Panc1 (cell line): ENCODE data around the gene FBXL17. TPM values are rescaled to one million over a fixed set of nuclear protein-coding genes. Genes with fewer than 3 reads are reported as not detected.

Source experiments
- ATAC-seq: fragments of 200-7000 bp; cut with Tn5 transposase; 2 replicates; pipeline ENCODE4 v1.9.1; 2020; ENCODE audit warnings: mild to moderate bottlenecking, moderate library complexity
- BruUV-seq: library from RNA; stranded (reverse); fragments of 400-500 nt; replicated peaks from 2 replicates; lab custom pipeline; 2021; lab: Mats Ljungman, UMichigan
- CTCF ChIA-PET: fragments of 300-600 bp; sonication (Branson Sonifier 250); formaldehyde crosslinking; loops from one replicate; lab custom pipeline; 2022; ENCODE audit warnings: antibody characterized with exemption; lab: Charles Lee
- POLR2A ChIA-PET: fragments of 300-600 bp; sonication (Branson Sonifier 250); formaldehyde crosslinking; loops from one replicate; lab custom pipeline; 2022; ENCODE audit warnings: antibody characterized with exemption; lab: Charles Lee
- DNase-seq: peaks from one replicate; pipeline ENCODE4 v3.0.0-alpha.2; 2010; ENCODE audit warnings: low read depth, low spot score
- H3K27ac ChIP-seq: 2 replicates; pipeline ENCODE4 v1.5.1; 2011; ENCODE audit warnings: mild to moderate bottlenecking, low read length, inconsistent platforms
- H3K27me3 ChIP-seq: fragments of 200-500 bp; sonication (Bioruptor generic); 2 replicates; pipeline ENCODE4 v1.6.0; 2014; ENCODE audit warnings: low read length, inconsistent platforms; ENCODE audit not compliant: control insufficient read depth, insufficient read depth
- H3K36me3 ChIP-seq: fragments of 200-500 bp; sonication (Bioruptor generic); 2 replicates; pipeline ENCODE4 v1.5.1; 2014; ENCODE audit warnings: inconsistent platforms, mild to moderate bottlenecking, low read length, moderate library complexity; ENCODE audit not compliant: control insufficient read depth, insufficient read depth
- H3K4me1 ChIP-seq: 2 replicates; pipeline ENCODE4 v1.5.1; 2011; ENCODE audit warnings: inconsistent platforms, mild to moderate bottlenecking, low read length, moderate library complexity; ENCODE audit not compliant: control insufficient read depth, insufficient read depth
- H3K4me3 ChIP-seq, 2 experiments: 2 replicates each; pipeline ENCODE4 v1.5.1; 2011 to 2012; ENCODE audit warnings: low read depth in 2 of 2, low read length in 2 of 2, mild to moderate bottlenecking in 2 of 2, inconsistent platforms in 1 of 2, moderate library complexity in 1 of 2
- H3K9me3 ChIP-seq: fragments of 200-500 bp; sonication (Bioruptor generic); 2 replicates; pipeline ENCODE4 v1.5.1; 2014; ENCODE audit warnings: low read depth, mild to moderate bottlenecking, inconsistent platforms, low read length, moderate library complexity; ENCODE audit not compliant: control insufficient read depth, insufficient read depth
- CTCF ChIP-seq: fragments of 450-650 bp; IDR thresholded peaks from 2 replicates; pipeline ENCODE4 v1.5.1; 2017; ENCODE audit warnings: mild to moderate bottlenecking
- POLR2AphosphoS5 ChIP-seq: IDR thresholded peaks from 2 replicates; pipeline ENCODE4 v1.6.1; 2012; ENCODE audit warnings: mild to moderate bottlenecking, low read depth, low read length, moderate library complexity
- REST ChIP-seq, 2 experiments: IDR thresholded peaks; 2 replicates each; pipeline ENCODE4 v1.6.1; 2011 to 2012; ENCODE audit warnings: low read depth in 2 of 2, control low read depth in 1 of 2, low read length in 1 of 2, mild to moderate bottlenecking in 1 of 2, moderate library complexity in 1 of 2; ENCODE audit not compliant: insufficient read depth in 1 of 2
- SIN3A ChIP-seq: IDR thresholded peaks from 2 replicates; pipeline ENCODE4 v1.6.1; 2012; ENCODE audit warnings: low read depth, mild to moderate bottlenecking, low read length, moderate library complexity, borderline replicate concordance; ENCODE audit not compliant: insufficient read depth
- TCF7L2 ChIP-seq: IDR thresholded peaks from 2 replicates; pipeline ENCODE4 v1.6.1; 2011; ENCODE audit warnings: mild to moderate bottlenecking, low read depth, low read length, inconsistent platforms
- in situ Hi-C: cut with HindIII; loops from 2 replicates; pipeline ENCODE4 v1.10.0; 2016; ENCODE audit warnings: low sequenced_read_pairs, low pct_unique_long_range_greater_than_20kb
- intact Hi-C: fragments of 100-400 bp; cut with micrococcal nuclease; formaldehyde crosslinking; loops from one replicate; pipeline ENCODE4 v1.10.0; 2022; ENCODE audit not compliant: unreplicated experiment
- total RNA-seq: library from RNA; stranded (reverse); gene quantifications from one replicate; pipeline ENCODE4 v1.2.1, GENCODE V29; 2021; ENCODE audit not compliant: unreplicated experiment

Gene FBXL17
- total RNA-seq, 1 experiment from 2014 or later, result 17.4 TPM

DNA sequence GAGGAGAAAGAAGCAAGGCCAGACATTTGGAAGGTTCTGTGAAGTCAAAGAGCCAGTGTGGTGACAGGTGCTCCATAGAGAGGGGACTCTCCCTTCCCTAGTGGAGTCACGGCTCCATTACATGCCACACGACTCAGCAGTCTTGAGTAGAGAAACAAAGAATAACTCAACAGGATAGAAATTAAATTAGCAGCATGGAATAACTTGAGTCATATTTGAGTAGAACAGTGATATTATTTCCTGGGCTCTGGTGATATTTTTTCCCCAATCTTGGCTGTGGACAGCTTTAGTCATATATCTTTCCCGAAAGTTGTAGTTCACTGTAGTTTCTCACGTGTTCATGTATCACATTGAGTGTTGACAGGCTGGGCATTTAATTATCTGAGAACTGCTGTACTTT lies 561.5 kb downstream of the FBXL17 start:
- BruUV-seq, result no TSS peak
- ATAC-seq (no peak), DNase-seq (no peak)
- intact Hi-C loops, result no loop called here
- H3K36me3 ChIP-seq, result no peaks in the 10 kb centered on the region
- no peak overlapping the region for H3K27ac ChIP-seq
- H3K4me1 ChIP-seq, result no peaks in the 10 kb centered on the region
- no peaks in the 10 kb centered on the region for H3K27me3 ChIP-seq
- ChIA-PET CTCF (no interaction called here), POLR2A (no interaction called here)
- in situ Hi-C loops, result no loop called here
- no peak overlapping the region for H3K4me3 ChIP-seq
- no peak for TF ChIP-seq CTCF
- no peak for TF ChIP-seq REST (IDR thresholded peaks at IDR 0.05; ENCODE audit: insufficient read depth in 1 of 2, low read depth in 2 of 2, low read length in 1 of 2)
- TF ChIP-seq TCF7L2, result no peak
- TF ChIP-seq POLR2AphosphoS5, result no peak
- no peak for TF ChIP-seq SIN3A
- no peaks in the 10 kb centered on the region; the same call in 1 of the 2 replicates for H3K9me3 ChIP-seq

GRCh38 chr5:107817951-107818350 lies 563.9 kb downstream of the FBXL17 start:
- H3K27me3 ChIP-seq, result no peaks in the 10 kb centered on the region

More at GRCh38 chr5:107817951-107818350, 563.9 kb downstream of the FBXL17 start:
- no peak overlapping the region for H3K27ac ChIP-seq
- H3K4me1 ChIP-seq, result no peaks in the 10 kb centered on the region
- no TSS peak for BruUV-seq
- TF ChIP-seq POLR2AphosphoS5, result no peak
- no peak for TF ChIP-seq REST (IDR thresholded peaks at IDR 0.05; ENCODE audit: insufficient read depth in 1 of 2, low read depth in 2 of 2, low read length in 1 of 2)
- TF ChIP-seq SIN3A, result no peak
- no peak for TF ChIP-seq CTCF
- no peak for TF ChIP-seq TCF7L2
- intact Hi-C loops, result no loop called here
- no peak for ATAC-seq
- in situ Hi-C loops, result no loop called here
- ChIA-PET POLR2A (no interaction called here), CTCF (no interaction called here)
- H3K36me3 ChIP-seq, result no peaks in the 10 kb centered on the region
- no peak overlapping the region for H3K4me3 ChIP-seq
- H3K9me3 ChIP-seq, result no peaks in the 10 kb centered on the region; the same call in 1 of the 2 replicates
- DNase-seq, result no peak
